Prostate gland (tissue), 2 donors: ENCODE data around the gene ETNK1. TPM values are rescaled to one million over a fixed set of nuclear protein-coding genes. Genes with fewer than 3 reads are reported as not detected.

Experiments used
- DNase-seq: peaks from one replicate; pipeline ENCODE4 v3.0.0-alpha.2; 2019; ENCODE audit warnings: low spot score
- H3K27ac ChIP-seq, 2 donors: fragments of 200-600 bp; sonication (generic); 2 replicates each; pipeline ENCODE4 v1.5.1; 2017 to 2019
- H3K27me3 ChIP-seq: fragments of 200-600 bp; sonication (generic); replicated peaks from 2 replicates; pipeline ENCODE4 v1.5.1; 2019; ENCODE audit not compliant: insufficient read depth
- H3K36me3 ChIP-seq, 2 donors: fragments of 200-600 bp; sonication (generic); 1 replicate in 1 of 2; 2 replicates in 1 of 2; pipeline versions ENCODE4 v1.5.1 to v1.8.1; 2017 to 2019
- H3K4me1 ChIP-seq: fragments of 200-600 bp; sonication (generic); replicated peaks from 2 replicates; pipeline ENCODE4 v1.5.1; 2019
- H3K4me3 ChIP-seq, 2 donors: fragments of 200-600 bp; sonication (generic); 2 replicates each; pipeline ENCODE4 v1.5.1; 2017 to 2019
- H3K9me3 ChIP-seq: fragments of 200-600 bp; sonication (generic); 2 replicates; pipeline ENCODE4 v1.5.1; 2017
- POLR2A ChIP-seq: fragments of 450-650 bp; IDR thresholded peaks from one replicate; pipeline ENCODE4 v1.6.1; 2016; ENCODE audit warnings: antibody characterized with exemption, mild to moderate bottlenecking
- POLR2AphosphoS5 ChIP-seq: sonication (generic); formaldehyde crosslinking; IDR thresholded peaks from one replicate; pipeline ENCODE4 v1.6.1; 2017; ENCODE audit warnings: antibody characterized with exemption
- WGBS: methylation state at CpG from one replicate; pipeline ENCODE4 v1.1.5; 2018; 5-methylcytosine and 5-hydroxymethylcytosine counted together
- intact Hi-C: fragments of 100-400 bp; cut with DNase I; formaldehyde crosslinking; loops from one replicate; pipeline ENCODE4 v1.14.2; 2022
- total RNA-seq, 2 donors: library from RNA; depleted of rRNA; stranded (reverse); fragments of >200 nt; gene quantifications; one replicate each; pipeline ENCODE4 v1.1.0, GENCODE V29; 2016
- TF ChIP-seq, protein P1 (sequence below), 4 experiments: fragments of 200-600 bp in 2 of 4; fragments of 450-650 bp in 2 of 4; sonication (generic) in 2 of 4; IDR thresholded peaks; 1 replicate in 3 of 4; 2 replicates in 1 of 4; pipeline ENCODE4 v1.5.1; 2016 to 2019; ENCODE audit warnings: antibody characterized with exemption in 4 of 4, mild to moderate bottlenecking in 2 of 4, moderate library complexity in 2 of 4

The ETNK1 gene
- total RNA-seq, 2 donors from 2014 or later = 48.0 to 64.2 TPM

DNA sequence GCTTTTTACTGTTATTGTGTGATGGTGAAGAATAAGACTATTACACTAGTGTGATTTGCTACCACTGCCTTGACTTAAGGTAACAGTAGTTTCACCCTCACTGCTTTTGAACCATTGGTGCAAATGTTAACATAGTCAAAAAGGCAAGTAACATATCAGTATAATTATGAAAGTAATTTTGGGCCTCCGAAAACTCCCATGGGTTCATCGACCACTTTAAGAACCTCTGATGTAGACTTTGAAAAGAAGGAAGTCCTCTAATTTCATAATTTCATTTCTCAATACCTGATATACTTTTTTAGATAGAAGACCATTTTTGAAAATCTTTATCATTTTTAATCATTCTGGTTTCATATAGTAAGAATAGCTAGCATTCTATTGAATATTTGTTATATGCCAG lies 57.7 kb downstream of the ETNK1 start:
- DNase-seq = no peak
- Histone ChIP-seq H3K9me3 (no peaks in the 10 kb centered on the region), H3K27ac (no peak overlapping the region), H3K36me3 (no peaks in the 10 kb centered on the region), H3K4me1 (no peaks in the 10 kb centered on the region), H3K27me3 (no peaks in the 10 kb centered on the region), H3K4me3 (no peak overlapping the region)
- TF ChIP-seq, protein P1, sequence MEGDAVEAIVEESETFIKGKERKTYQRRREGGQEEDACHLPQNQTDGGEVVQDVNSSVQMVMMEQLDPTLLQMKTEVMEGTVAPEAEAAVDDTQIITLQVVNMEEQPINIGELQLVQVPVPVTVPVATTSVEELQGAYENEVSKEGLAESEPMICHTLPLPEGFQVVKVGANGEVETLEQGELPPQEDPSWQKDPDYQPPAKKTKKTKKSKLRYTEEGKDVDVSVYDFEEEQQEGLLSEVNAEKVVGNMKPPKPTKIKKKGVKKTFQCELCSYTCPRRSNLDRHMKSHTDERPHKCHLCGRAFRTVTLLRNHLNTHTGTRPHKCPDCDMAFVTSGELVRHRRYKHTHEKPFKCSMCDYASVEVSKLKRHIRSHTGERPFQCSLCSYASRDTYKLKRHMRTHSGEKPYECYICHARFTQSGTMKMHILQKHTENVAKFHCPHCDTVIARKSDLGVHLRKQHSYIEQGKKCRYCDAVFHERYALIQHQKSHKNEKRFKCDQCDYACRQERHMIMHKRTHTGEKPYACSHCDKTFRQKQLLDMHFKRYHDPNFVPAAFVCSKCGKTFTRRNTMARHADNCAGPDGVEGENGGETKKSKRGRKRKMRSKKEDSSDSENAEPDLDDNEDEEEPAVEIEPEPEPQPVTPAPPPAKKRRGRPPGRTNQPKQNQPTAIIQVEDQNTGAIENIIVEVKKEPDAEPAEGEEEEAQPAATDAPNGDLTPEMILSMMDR (IDR thresholded peaks at IDR 0.05) = no peak
- no peak for TF ChIP-seq POLR2AphosphoS5
- WGBS = 90% methylated on average over 2 of the region's 2 CpGs
- intact Hi-C loops = no loop called here

DNA sequence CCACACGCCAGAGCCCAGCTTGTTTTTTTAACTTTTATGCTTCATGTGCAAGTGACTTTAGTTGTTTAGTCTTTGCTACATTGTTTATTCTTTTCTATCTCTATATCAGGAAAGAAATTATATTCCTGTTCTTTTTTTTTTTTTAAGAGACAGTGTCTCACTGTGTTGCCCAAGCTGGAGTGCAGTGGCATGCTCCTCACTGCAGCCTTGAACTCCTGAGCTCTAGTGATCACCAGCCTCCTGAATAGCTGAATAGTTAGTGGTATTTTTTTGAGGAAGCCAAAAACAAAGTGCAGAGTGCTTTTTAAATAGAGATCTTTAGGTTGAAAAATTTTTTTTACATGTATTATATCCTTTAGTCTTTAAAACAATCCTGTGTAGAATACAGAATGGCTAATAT lies 58.2 kb downstream of the ETNK1 start:
- no peak overlapping the region for H3K4me3 ChIP-seq
- H3K27me3 ChIP-seq = no peaks in the 10 kb centered on the region
- H3K4me1 ChIP-seq = no peaks in the 10 kb centered on the region
- intact Hi-C loops = no loop called here
- H3K9me3 ChIP-seq = no peaks in the 10 kb centered on the region
- no peak for DNase-seq
- no peaks in the 10 kb centered on the region for H3K36me3 ChIP-seq
- 89% methylated on average over 1 of the region's 1 CpG for WGBS
- TF ChIP-seq POLR2AphosphoS5 (no peak), POLR2A (no peak)
- TF ChIP-seq, protein P1 (IDR thresholded peaks at IDR 0.05) = no peak
- H3K27ac ChIP-seq = no peak overlapping the region

DNA sequence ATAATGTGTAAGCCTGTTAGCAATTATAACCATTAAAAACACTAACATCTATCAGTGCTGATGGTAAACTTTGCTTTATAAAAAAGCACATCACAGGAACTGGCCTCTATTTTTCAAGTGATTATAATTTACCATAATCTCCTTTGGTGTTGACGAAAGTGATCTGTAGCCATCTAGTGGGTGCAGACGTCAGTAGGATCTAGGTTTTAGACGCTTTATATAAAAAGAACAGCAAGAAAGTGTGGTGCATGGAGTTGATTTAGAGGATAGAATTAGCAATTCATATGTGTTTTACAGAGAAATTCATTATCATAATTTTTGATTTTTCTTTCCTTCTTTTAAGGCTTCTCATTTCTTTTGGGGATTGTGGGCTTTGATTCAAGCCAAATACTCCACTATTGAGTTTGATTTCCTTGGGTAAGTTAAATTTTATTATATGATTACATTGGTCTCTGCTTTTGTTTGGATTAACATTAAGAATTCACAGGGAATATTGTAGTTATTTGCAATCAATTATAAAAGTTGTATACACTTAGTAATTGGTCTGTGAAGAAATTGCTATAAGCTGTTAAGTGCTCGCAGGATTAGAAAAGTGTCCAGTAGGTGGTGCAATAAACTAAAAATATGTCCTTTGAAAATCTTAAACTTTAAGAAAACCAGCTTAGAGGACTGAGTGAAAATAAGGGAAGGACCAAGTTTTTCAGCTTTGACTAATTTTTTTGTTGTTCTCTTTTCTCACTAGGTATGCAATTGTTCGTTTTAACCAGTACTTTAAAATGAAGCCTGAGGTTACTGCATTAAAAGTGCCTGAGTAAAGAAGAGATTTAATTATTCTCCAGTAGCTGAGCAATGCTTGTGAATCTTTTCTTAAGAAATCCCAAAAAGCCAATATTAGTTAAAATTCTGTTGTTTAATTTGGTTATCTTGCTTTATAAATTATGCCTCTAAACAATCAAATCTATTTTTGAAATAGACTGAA lies 59.5 kb downstream of the ETNK1 start:
- no peak overlapping the region for H3K27ac ChIP-seq
- no peaks in the 10 kb centered on the region for H3K36me3 ChIP-seq
- no peaks in the 10 kb centered on the region for H3K9me3 ChIP-seq
- intact Hi-C loops = no loop called here
- no peak for DNase-seq
- no peak overlapping the region for H3K4me3 ChIP-seq
- H3K27me3 ChIP-seq = no peaks in the 10 kb centered on the region
- H3K4me1 ChIP-seq = no peaks in the 10 kb centered on the region
- WGBS = 64% methylated on average over 5 of the region's 5 CpGs
- no peak for TF ChIP-seq POLR2AphosphoS5
- TF ChIP-seq, protein P1 (IDR thresholded peaks at IDR 0.05) = peak in 3 of 4 experiments; percentile 32 to 57 (median 53)

DNA sequence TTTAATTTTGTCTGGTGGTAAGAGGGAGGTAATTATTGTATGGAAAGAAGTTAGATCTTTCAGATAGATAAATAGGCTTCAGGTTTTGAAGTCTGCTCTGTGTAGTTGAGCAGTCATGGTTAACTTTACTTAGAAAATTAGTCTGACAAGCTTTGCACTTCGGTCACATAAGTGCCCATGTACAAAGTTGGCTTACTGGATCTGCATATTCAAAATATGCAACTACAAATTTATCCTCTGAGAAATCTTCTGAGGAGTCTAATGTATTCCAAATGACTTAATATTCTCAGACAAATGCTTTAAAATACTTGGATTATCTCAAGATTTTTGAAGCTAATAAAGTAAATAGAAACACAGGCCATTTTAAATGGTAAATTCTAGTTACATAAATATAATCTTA lies 61.2 kb downstream of the ETNK1 start:
- H3K27me3 ChIP-seq = no peaks in the 10 kb centered on the region
- no peaks in the 10 kb centered on the region for H3K4me1 ChIP-seq
- WGBS = 93% methylated on average over 1 of the region's 1 CpG
- H3K27ac ChIP-seq = no peak overlapping the region
- TF ChIP-seq POLR2AphosphoS5 = no peak
- no peak for TF ChIP-seq POLR2A
- TF ChIP-seq, protein P1 (IDR thresholded peaks at IDR 0.05) = no peak
- H3K9me3 ChIP-seq = no peaks in the 10 kb centered on the region
- DNase-seq = no peak
- H3K4me3 ChIP-seq = no peak overlapping the region
- no peaks in the 10 kb centered on the region for H3K36me3 ChIP-seq
- intact Hi-C loops = no loop called here
